ENCODE data around the gene CCDC47.

Gene CCDC47

GRCh38 chr17:63698381-63698885 is 75.0 kb downstream of the CCDC47 start:
- no peak for DNase-seq (ENCODE audit: low read depth in 2 of 2)

GRCh38 chr17:63697341-63698286 is 75.8 kb downstream of the CCDC47 start:
- no peak for DNase-seq (ENCODE audit: low read depth in 2 of 2)

- no peak for DNase-seq (ENCODE audit: low read depth in 2 of 2)
Measured at GRCh38 chr17:63696381-63696961, 76.9 kb downstream of the CCDC47 start.

GRCh38 chr17:63695889-63696288 is 77.5 kb downstream of the CCDC47 start:
- DNase-seq (ENCODE audit: low read depth in 2 of 2): no peak

Measured in fibroblast of skin of left quadriceps (primary cell).